HepG2 (cell line): ENCODE results near the gene CNGA2. TPM values are rescaled to one million over a fixed set of nuclear protein-coding genes. Genes with fewer than 3 reads are reported as not detected.

Experiments
- ATAC-seq: fragments of 200-7000 bp; cut with Tn5 transposase; 3 replicates; pipeline ENCODE4 v1.9.1; 2020; ENCODE audit warnings: mild to moderate bottlenecking, moderate library complexity
- BruUV-seq: library from RNA; stranded (reverse); fragments of 400-500 nt; replicated peaks from 2 replicates; lab custom pipeline; 2021; lab: Mats Ljungman, UMichigan
- CTCF ChIA-PET: fragments of 300-600 bp; formaldehyde crosslinking; extraction: SDS; loops from one replicate; lab custom pipeline; 2021; ENCODE audit warnings: low total read pairs, inconsistent platforms, low intra/inter-chr PET ratio; lab: Yijun Ruan, JAX
- POLR2A ChIA-PET: fragments of 350-600 bp; sonication (Branson Sonifier 250); formaldehyde crosslinking; loops from one replicate; lab custom pipeline; 2020; ENCODE audit warnings: antibody characterized with exemption, inconsistent platforms; lab: Yijun Ruan, JAX
- DNase-seq: peaks from one replicate; pipeline ENCODE4 v3.0.0-alpha.2; 2015; ENCODE audit warnings: low spot score
- FAIRE-seq: peaks from 3 replicates; lab custom pipeline; 2011; peaks lifted over from hg19 to GRCh38; lab: Jason Lieb, UNC
- H2AFZ ChIP-seq: one replicate; pipeline ENCODE4 v1.6.1; 2011; ENCODE audit warnings: low read length, inconsistent platforms
- H3K27ac ChIP-seq: fragments of 300-600 bp; 3 replicates; pipeline ENCODE4 v1.8.0; 2011; ENCODE audit warnings: mixed run types, mild to moderate bottlenecking, mixed read lengths, low read length, inconsistent platforms; ENCODE audit not compliant: insufficient read depth; ENCODE audit errors: extremely low read length
- H3K27me3 ChIP-seq, 2 experiments: fragments of 200-600 bp in 1 of 2; 2 replicates in 1 of 2; 3 replicates in 1 of 2; pipeline versions ENCODE4 v1.6.0 to v1.8.0; 2011; ENCODE audit warnings: low read length in 2 of 2, mild to moderate bottlenecking in 2 of 2, moderate library complexity in 2 of 2, inconsistent platforms in 1 of 2; ENCODE audit not compliant: insufficient read depth in 2 of 2, control insufficient read depth in 1 of 2
- H3K36me3 ChIP-seq, 2 experiments: fragments of 200-600 bp in 1 of 2; replicated peaks in 1 of 2; 2 replicates in 1 of 2; 3 replicates in 1 of 2; pipeline versions ENCODE4 v1.5.1 to v1.8.0; 2011; ENCODE audit warnings: low read length in 2 of 2, inconsistent platforms in 1 of 2; ENCODE audit not compliant: insufficient read depth in 2 of 2, control insufficient read depth in 1 of 2
- H3K4me1 ChIP-seq: 2 replicates; pipeline ENCODE4 v1.5.1; 2012; ENCODE audit warnings: low read length, inconsistent platforms; ENCODE audit not compliant: insufficient read depth
- H3K4me2 ChIP-seq: 2 replicates; pipeline ENCODE4 v1.6.0; 2011; ENCODE audit warnings: low read depth, low read length, inconsistent platforms
- H3K4me3 ChIP-seq, 3 experiments: fragments of 200-600 bp in 1 of 3; sonication (generic), shearing (Covaris generic) in 1 of 3; replicated peaks in 1 of 3; 2 replicates each; pipeline ENCODE4 v1.5.1; 2011 to 2016; ENCODE audit warnings: low read length in 3 of 3, inconsistent platforms in 2 of 3, low read depth in 2 of 3, mild to moderate bottlenecking in 2 of 3, control low read depth in 1 of 3, mixed read lengths in 1 of 3; ENCODE audit not compliant: insufficient read depth in 1 of 3
- H3K79me2 ChIP-seq: one replicate; pipeline ENCODE4 v1.6.1; 2011; ENCODE audit warnings: low read length, inconsistent platforms; ENCODE audit not compliant: insufficient read depth
- H3K9ac ChIP-seq: 2 replicates; pipeline ENCODE4 v1.6.0; 2011; ENCODE audit warnings: mild to moderate bottlenecking, low read depth, low read length, inconsistent platforms; ENCODE audit not compliant: insufficient read depth
- H3K9me3 ChIP-seq: 2 replicates; pipeline ENCODE4 v1.5.1; 2012; ENCODE audit warnings: mild to moderate bottlenecking, low read length
- H4K20me1 ChIP-seq: 2 replicates; pipeline ENCODE4 v1.6.0; 2011; ENCODE audit warnings: inconsistent platforms, mild to moderate bottlenecking, low read length, moderate library complexity; ENCODE audit not compliant: insufficient read depth
- GTF3A ChIP-seq: sonication (generic); formaldehyde crosslinking; conservative IDR thresholded peaks from 2 replicates; pipeline ENCODE4 v1.4.0; 2020; ENCODE audit warnings: mild to moderate bottlenecking, missing genetic modification reagents
- MIXL1 ChIP-seq: IDR thresholded peaks from 2 replicates; pipeline ENCODE4 v1.6.1; 2016
- MXI1 ChIP-seq: IDR thresholded peaks from 3 replicates; pipeline ENCODE4 v1.6.1; 2012; ENCODE audit warnings: low read depth, low read length, inconsistent platforms, borderline replicate concordance
- MZF1 ChIP-seq: sonication (generic); formaldehyde crosslinking; IDR thresholded peaks from 2 replicates; pipeline ENCODE4 v1.8.1; 2023; ENCODE audit warnings: mild to moderate bottlenecking, missing genetic modification reagents, borderline replicate concordance
- NBN ChIP-seq: fragments of 450-650 bp; conservative IDR thresholded peaks from 2 replicates; pipeline ENCODE4 v1.6.1; 2017
- NCOR1 ChIP-seq: fragments of 200-600 bp; sonication (generic); IDR thresholded peaks from 2 replicates; pipeline ENCODE4 v1.7.0; 2017; ENCODE audit warnings: antibody characterized with exemption, low read length, borderline replicate concordance
- NKX3-1 ChIP-seq: sonication (generic); formaldehyde crosslinking; IDR thresholded peaks from 2 replicates; pipeline ENCODE4 v1.5.0; 2020; ENCODE audit warnings: missing genetic modification reagents
- PAWR ChIP-seq: sonication (generic); formaldehyde crosslinking; IDR thresholded peaks from 2 replicates; pipeline ENCODE4 v1.4.0; 2020; ENCODE audit warnings: missing genetic modification reagents, mild to moderate bottlenecking, borderline replicate concordance
- ZBTB38 ChIP-seq: sonication (generic); formaldehyde crosslinking; IDR thresholded peaks from 2 replicates; pipeline ENCODE4 v1.5.1; 2020; ENCODE audit warnings: mild to moderate bottlenecking, missing genetic modification reagents
- ZNF10 ChIP-seq: sonication (generic); formaldehyde crosslinking; IDR thresholded peaks from 2 replicates; pipeline ENCODE4 v1.4.0; 2020; ENCODE audit warnings: mild to moderate bottlenecking, low read depth, missing genetic modification reagents, borderline replicate concordance
- ZNF17 ChIP-seq: sonication (generic); formaldehyde crosslinking; IDR thresholded peaks from 2 replicates; pipeline ENCODE4 v1.5.0; 2020; ENCODE audit warnings: mild to moderate bottlenecking, missing genetic modification reagents
- ZNF253 ChIP-seq: sonication (generic); formaldehyde crosslinking; IDR thresholded peaks from 2 replicates; pipeline ENCODE4 v1.8.0; 2022; ENCODE audit warnings: mild to moderate bottlenecking, missing genetic modification reagents, borderline replicate concordance
- ZNF33B ChIP-seq: sonication (generic); formaldehyde crosslinking; IDR thresholded peaks from 2 replicates; pipeline ENCODE4 v1.5.1; 2020; ENCODE audit warnings: mild to moderate bottlenecking, missing genetic modification reagents
- ZNF382 ChIP-seq: sonication (generic); formaldehyde crosslinking; IDR thresholded peaks from 2 replicates; pipeline ENCODE4 v1.5.0; 2020; ENCODE audit warnings: missing genetic modification reagents, mild to moderate bottlenecking, borderline replicate concordance
- ZNF383 ChIP-seq: sonication (generic); formaldehyde crosslinking; IDR thresholded peaks from 2 replicates; pipeline ENCODE4 v1.4.0; 2020; ENCODE audit warnings: missing genetic modification reagents, mild to moderate bottlenecking, borderline replicate concordance
- ZNF569 ChIP-seq: sonication (generic); formaldehyde crosslinking; IDR thresholded peaks from 2 replicates; pipeline ENCODE4 v1.5.0; 2020; ENCODE audit warnings: mild to moderate bottlenecking, missing genetic modification reagents, moderate library complexity, borderline replicate concordance
- ZNF704 ChIP-seq: sonication (generic); formaldehyde crosslinking; IDR thresholded peaks from 2 replicates; pipeline ENCODE4 v1.8.1; 2023; ENCODE audit warnings: mild to moderate bottlenecking, inconsistent platforms, moderate library complexity, missing genetic modification reagents, borderline replicate concordance
- ZNF773 ChIP-seq: sonication (generic); formaldehyde crosslinking; IDR thresholded peaks from 2 replicates; pipeline ENCODE4 v1.4.0; 2020; ENCODE audit warnings: missing genetic modification reagents, borderline replicate concordance
- ZSCAN31 ChIP-seq: sonication (generic); formaldehyde crosslinking; IDR thresholded peaks from 2 replicates; pipeline ENCODE4 v1.5.0; 2020; ENCODE audit warnings: low read depth, mild to moderate bottlenecking, missing genetic modification reagents
- WGBS: methylation state at CpG from one replicate; pipeline ENCODE4 v1.1.6; 2017; ENCODE audit warnings: low lambda C conversion rate; 5-methylcytosine and 5-hydroxymethylcytosine counted together
- in situ Hi-C: cut with HindIII; loops from 2 replicates; pipeline ENCODE4 v1.10.0; 2017; ENCODE audit warnings: low pct_unique_long_range_greater_than_20kb; ENCODE audit not compliant: extremely low pct_ligation_motif_present
- intact Hi-C: fragments of 100-400 bp; cut with micrococcal nuclease; formaldehyde crosslinking; loops from one replicate; pipeline ENCODE4 v1.10.0; 2022; ENCODE audit not compliant: unreplicated experiment
- polyA plus RNA-seq, 8 experiments: library from polyadenylated mRNA; depleted of rRNA in 3 of 8; stranded (reverse) in 7 of 8; unstranded in 1 of 8; fragments of >200 nt; fragmentation: Illumina TruSeq in 4 of 8; extraction: Trizol in 4 of 8; gene quantifications; 2 replicates each; pipeline versions ENCODE4 v1.2.1 to v1.2.3, GENCODE V29; 2011 to 2016; ENCODE audit warnings: low read depth in 4 of 8, missing spikeins in 1 of 8, mixed read lengths in 1 of 8; ENCODE audit not compliant: insufficient read depth in 1 of 8
- total RNA-seq, 5 experiments: library from RNA; depleted of rRNA; stranded (reverse); fragments of >200 nt; fragmentation: Illumina TruSeq; extraction: Trizol; gene quantifications; 2 replicates each; pipeline ENCODE4 v1.2.3, GENCODE V29; 2016; ENCODE audit warnings: low read depth in 1 of 5
- TF ChIP-seq, protein P1 (sequence below): sonication (generic); formaldehyde crosslinking; conservative IDR thresholded peaks from 2 replicates; pipeline ENCODE4 v1.4.0; 2020; ENCODE audit warnings: missing genetic modification reagents

CNGA2 gene
- total and polyA plus RNA-seq, 2 of the 13 experiments (the other 11 are each of a cell fraction or from before 2014, with no cell fraction given) = not detected

DNA sequence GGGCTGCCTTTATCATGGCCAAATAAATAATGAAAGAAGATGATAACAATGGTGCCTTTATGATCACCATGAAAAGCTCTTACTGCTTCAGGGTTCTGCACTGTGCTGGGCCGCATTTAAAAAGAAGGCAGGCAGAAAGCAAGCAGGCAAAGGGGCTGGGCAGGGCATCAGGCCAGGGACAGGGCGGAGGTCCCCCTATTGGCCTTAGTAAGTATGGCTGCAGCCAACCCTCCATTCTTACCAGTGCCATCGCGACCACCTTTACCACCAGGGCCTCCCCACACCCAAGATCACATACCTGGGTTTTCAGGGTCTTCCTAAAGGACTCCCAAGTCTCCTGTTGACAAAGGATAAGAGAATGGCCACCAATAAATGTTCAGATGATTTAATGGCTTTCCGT is 38.9 kb downstream of the CNGA2 start (continued):
- TF ChIP-seq PAWR (CRISPR knock-in tag) (no peak), MIXL1 (CRISPR knock-in tag) (no peak)

DNA sequence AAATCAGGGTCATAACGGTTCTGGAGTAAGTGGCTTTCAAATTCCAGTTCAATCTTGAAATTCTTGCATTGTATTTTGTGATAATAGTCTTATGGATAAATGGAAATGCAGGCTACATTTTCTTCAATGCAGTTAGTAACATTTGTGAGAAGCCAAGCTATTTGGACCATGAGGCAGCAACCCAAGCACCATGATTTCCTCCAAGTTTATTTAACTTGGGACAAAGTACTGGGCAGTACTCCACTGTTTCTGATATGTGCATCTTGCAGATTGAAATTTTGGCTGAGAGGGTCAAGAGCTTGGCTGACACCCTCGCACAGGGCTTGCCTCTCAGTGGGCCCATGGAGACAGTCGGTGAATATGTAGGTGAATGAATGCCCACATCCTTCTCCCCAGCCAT is 39.9 kb downstream of the CNGA2 start:
- 0% methylated on average over 1 of the region's 3 CpGs for WGBS
- in situ Hi-C loops (no loop called here), intact Hi-C loops (no loop called here)
- no peak overlapping the region for H2AFZ ChIP-seq
- TF ChIP-seq GTF3A (no peak), ZNF382 (CRISPR knock-in tag) (no peak), ZNF569 (CRISPR knock-in tag) (no peak), ZNF704 (CRISPR knock-in tag) (no peak), ZNF17 (no peak), ZNF383 (CRISPR knock-in tag) (no peak), NKX3-1 (CRISPR knock-in tag) (no peak), ZNF773 (no peak), NBN (no peak), ZSCAN31 (CRISPR knock-in tag) (no peak), ZNF253 (CRISPR knock-in tag) (no peak), ZNF10 (CRISPR knock-in tag) (no peak), ZBTB38 (CRISPR knock-in tag) (no peak), MZF1 (CRISPR knock-in tag) (no peak), NCOR1 (no peak), ZNF33B (no peak), MXI1 (no peak)
- TF ChIP-seq, protein P1, sequence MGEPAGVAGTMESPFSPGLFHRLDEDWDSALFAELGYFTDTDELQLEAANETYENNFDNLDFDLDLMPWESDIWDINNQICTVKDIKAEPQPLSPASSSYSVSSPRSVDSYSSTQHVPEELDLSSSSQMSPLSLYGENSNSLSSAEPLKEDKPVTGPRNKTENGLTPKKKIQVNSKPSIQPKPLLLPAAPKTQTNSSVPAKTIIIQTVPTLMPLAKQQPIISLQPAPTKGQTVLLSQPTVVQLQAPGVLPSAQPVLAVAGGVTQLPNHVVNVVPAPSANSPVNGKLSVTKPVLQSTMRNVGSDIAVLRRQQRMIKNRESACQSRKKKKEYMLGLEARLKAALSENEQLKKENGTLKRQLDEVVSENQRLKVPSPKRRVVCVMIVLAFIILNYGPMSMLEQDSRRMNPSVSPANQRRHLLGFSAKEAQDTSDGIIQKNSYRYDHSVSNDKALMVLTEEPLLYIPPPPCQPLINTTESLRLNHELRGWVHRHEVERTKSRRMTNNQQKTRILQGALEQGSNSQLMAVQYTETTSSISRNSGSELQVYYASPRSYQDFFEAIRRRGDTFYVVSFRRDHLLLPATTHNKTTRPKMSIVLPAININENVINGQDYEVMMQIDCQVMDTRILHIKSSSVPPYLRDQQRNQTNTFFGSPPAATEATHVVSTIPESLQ (CRISPR knock-in tag) = no peak
- H3K4me3 ChIP-seq = no peak overlapping the region
- H4K20me1 ChIP-seq = no peaks in the 10 kb centered on the region
- no peak overlapping the region for H3K27ac ChIP-seq
- peaks cover 0 to 6% of the 10 kb centered on the region in 2 experiments; a peak in 1 of 5 replicates for H3K27me3 ChIP-seq
- BruUV-seq = no TSS peak
- ChIA-PET POLR2A (no interaction called here), CTCF (no interaction called here)
- no peaks in the 10 kb centered on the region for H3K79me2 ChIP-seq
- H3K9ac ChIP-seq = no peak overlapping the region
- H3K9me3 ChIP-seq = no peaks in the 10 kb centered on the region
- H3K36me3 ChIP-seq = no peaks in the 10 kb centered on the region
- ATAC-seq (no peak), DNase-seq (no peak), FAIRE-seq (no peak)
- H3K4me2 ChIP-seq = no peak overlapping the region
- H3K4me1 ChIP-seq = no peaks in the 10 kb centered on the region
